Measurements from ENCODE around the gene PLA2G6.
"Not testable (repeated sequence)": the region's sequence is repeated elsewhere in the genome, so short reads cannot be mapped to it uniquely, and the experiment has no call there.

- not testable (repeated sequence) for TF ChIP-seq POLR2A (IDR thresholded peaks at IDR 0.05; ENCODE audit: insufficient read depth in 1 of 2, low read depth in 2 of 2, low read length in 2 of 2); BHLHE40 (IDR thresholded peaks at IDR 0.05; ENCODE audit: low read length); ZKSCAN8 (CRISPR knock-in tag; IDR thresholded peaks at IDR 0.05; ENCODE audit: borderline replicate concordance); ZZZ3 (CRISPR knock-in tag; IDR thresholded peaks at IDR 0.05; ENCODE audit: borderline replicate concordance); ZNF10 (CRISPR knock-in tag; IDR thresholded peaks at IDR 0.05; ENCODE audit: borderline replicate concordance, low read depth); HNRNPLL (IDR thresholded peaks at IDR 0.05; ENCODE audit: low read depth, low read length, poor library complexity, severe bottlenecking); KDM5A (IDR thresholded peaks at IDR 0.05; ENCODE audit: borderline replicate concordance, low read length); ZNF3 (CRISPR knock-in tag; IDR thresholded peaks at IDR 0.05); BRF2 (CRISPR knock-in tag; IDR thresholded peaks at IDR 0.05); CHD4 (IDR thresholded peaks at IDR 0.05; ENCODE audit: borderline replicate concordance, low read length); KLF15 (CRISPR knock-in tag; IDR thresholded peaks at IDR 0.05; ENCODE audit: borderline replicate concordance); HOMEZ (CRISPR knock-in tag; IDR thresholded peaks at IDR 0.05; ENCODE audit: low read depth)
- TF ChIP-seq, protein P1, sequence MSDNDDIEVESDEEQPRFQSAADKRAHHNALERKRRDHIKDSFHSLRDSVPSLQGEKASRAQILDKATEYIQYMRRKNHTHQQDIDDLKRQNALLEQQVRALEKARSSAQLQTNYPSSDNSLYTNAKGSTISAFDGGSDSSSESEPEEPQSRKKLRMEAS (IDR thresholded peaks at IDR 0.05) = not testable (repeated sequence)
These were observed 62.9 kb downstream of the PLA2G6 start for GRCh38 chr22:38118747-38119146.
